HepG2 (cell line): ENCODE data around the gene S100A4. TPM values are rescaled to one million over a fixed set of nuclear protein-coding genes. Genes with fewer than 3 reads are reported as not detected.

Source experiments
- KDM3A ChIP-seq: IDR thresholded peaks from 2 replicates; pipeline ENCODE4 v1.6.1; 2018; ENCODE audit warnings: low read depth, missing compliant biosample characterization
- RFX1 ChIP-seq: fragments of 450-650 bp; IDR thresholded peaks from 2 replicates; pipeline ENCODE4 v1.6.1; 2017
- ZNF629 ChIP-seq: sonication (generic); formaldehyde crosslinking; conservative IDR thresholded peaks from 2 replicates; pipeline ENCODE4 v1.5.0; 2020; ENCODE audit warnings: missing genetic modification reagents
- polyA plus RNA-seq, 8 experiments: library from polyadenylated mRNA; depleted of rRNA in 3 of 8; stranded (reverse) in 7 of 8; unstranded in 1 of 8; fragments of >200 nt; fragmentation: Illumina TruSeq in 4 of 8; extraction: Trizol in 4 of 8; gene quantifications; 2 replicates each; pipeline versions ENCODE4 v1.2.1 to v1.2.3, GENCODE V29; 2011 to 2016; ENCODE audit warnings: low read depth in 4 of 8, missing spikeins in 1 of 8, mixed read lengths in 1 of 8; ENCODE audit not compliant: insufficient read depth in 1 of 8
- total RNA-seq, 5 experiments: library from RNA; depleted of rRNA; stranded (reverse); fragments of >200 nt; fragmentation: Illumina TruSeq; extraction: Trizol; gene quantifications; 2 replicates each; pipeline ENCODE4 v1.2.3, GENCODE V29; 2016; ENCODE audit warnings: low read depth in 1 of 5
- TF ChIP-seq, protein P1 (sequence below): sonication (generic); formaldehyde crosslinking; IDR thresholded peaks from 2 replicates; pipeline ENCODE4 v1.4.0; 2020; ENCODE audit warnings: mild to moderate bottlenecking, missing genetic modification reagents, borderline replicate concordance
- TF ChIP-seq, protein P2 (sequence below): sonication (generic); formaldehyde crosslinking; IDR thresholded peaks from 2 replicates; pipeline ENCODE4 v1.4.0; 2020; ENCODE audit warnings: missing genetic modification reagents, borderline replicate concordance
- TF ChIP-seq, protein P3 (sequence below): sonication (generic); formaldehyde crosslinking; IDR thresholded peaks from 2 replicates; pipeline ENCODE4 v1.4.0; 2020; ENCODE audit warnings: mild to moderate bottlenecking, missing genetic modification reagents
- TF ChIP-seq, protein P4 (sequence below): sonication (generic); formaldehyde crosslinking; IDR thresholded peaks from 2 replicates; pipeline ENCODE4 v1.5.1; 2020; ENCODE audit warnings: missing genetic modification reagents, mild to moderate bottlenecking, borderline replicate concordance

S100A4 gene
- total and polyA plus RNA-seq, 2 of the 13 experiments (the other 11 are each of a cell fraction or from before 2014, with no cell fraction given), result 12.9 to 20.2 TPM

DNA sequence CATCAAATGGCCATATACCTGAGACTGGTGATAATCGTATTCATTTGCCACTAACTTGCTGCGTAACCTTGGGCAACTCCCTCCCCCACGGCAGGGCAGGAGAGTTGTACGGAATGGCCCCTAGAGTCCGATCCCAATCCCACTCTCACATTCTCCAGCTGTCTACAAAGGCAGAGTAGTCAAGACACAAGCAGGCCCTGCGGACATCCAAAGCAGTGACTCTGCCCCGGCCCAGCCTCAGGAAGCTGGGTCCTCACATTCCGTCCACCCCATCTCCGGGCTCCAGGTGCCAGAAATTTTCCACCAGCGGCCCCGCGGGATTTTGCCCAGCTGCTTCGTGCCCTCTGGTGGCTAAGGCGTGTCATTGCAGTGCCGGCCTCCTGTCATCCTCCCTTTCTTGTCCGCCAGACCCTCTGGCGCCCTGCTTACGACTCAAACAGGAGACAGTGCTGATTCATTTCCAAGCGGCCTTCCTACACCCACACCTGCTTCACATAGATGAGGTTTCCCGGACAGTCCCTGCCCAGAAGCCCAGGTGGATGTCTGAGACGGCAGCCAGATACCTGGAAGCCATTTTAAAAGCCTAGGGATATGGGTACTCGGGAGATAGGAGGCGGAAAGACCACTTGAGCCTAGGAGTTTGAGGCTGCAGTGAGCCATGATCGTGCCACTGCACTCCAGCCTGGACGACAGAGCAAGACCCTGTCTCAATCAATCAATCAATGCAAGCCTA, 22.9 kb upstream of the S100A4 start (continued):
- TF ChIP-seq, protein P1, sequence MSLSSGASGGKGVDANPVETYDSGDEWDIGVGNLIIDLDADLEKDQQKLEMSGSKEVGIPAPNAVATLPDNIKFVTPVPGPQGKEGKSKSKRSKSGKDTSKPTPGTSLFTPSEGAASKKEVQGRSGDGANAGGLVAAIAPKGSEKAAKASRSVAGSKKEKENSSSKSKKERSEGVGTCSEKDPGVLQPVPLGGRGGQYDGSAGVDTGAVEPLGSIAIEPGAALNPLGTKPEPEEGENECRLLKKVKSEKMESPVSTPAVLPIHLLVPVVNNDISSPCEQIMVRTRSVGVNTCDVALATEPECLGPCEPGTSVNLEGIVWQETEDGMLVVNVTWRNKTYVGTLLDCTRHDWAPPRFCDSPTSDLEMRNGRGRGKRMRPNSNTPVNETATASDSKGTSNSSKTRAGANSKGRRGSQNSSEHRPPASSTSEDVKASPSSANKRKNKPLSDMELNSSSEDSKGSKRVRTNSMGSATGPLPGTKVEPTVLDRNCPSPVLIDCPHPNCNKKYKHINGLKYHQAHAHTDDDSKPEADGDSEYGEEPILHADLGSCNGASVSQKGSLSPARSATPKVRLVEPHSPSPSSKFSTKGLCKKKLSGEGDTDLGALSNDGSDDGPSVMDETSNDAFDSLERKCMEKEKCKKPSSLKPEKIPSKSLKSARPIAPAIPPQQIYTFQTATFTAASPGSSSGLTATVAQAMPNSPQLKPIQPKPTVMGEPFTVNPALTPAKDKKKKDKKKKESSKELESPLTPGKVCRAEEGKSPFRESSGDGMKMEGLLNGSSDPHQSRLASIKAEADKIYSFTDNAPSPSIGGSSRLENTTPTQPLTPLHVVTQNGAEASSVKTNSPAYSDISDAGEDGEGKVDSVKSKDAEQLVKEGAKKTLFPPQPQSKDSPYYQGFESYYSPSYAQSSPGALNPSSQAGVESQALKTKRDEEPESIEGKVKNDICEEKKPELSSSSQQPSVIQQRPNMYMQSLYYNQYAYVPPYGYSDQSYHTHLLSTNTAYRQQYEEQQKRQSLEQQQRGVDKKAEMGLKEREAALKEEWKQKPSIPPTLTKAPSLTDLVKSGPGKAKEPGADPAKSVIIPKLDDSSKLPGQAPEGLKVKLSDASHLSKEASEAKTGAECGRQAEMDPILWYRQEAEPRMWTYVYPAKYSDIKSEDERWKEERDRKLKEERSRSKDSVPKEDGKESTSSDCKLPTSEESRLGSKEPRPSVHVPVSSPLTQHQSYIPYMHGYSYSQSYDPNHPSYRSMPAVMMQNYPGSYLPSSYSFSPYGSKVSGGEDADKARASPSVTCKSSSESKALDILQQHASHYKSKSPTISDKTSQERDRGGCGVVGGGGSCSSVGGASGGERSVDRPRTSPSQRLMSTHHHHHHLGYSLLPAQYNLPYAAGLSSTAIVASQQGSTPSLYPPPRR (CRISPR knock-in tag), result no peak
- TF ChIP-seq, protein P2, sequence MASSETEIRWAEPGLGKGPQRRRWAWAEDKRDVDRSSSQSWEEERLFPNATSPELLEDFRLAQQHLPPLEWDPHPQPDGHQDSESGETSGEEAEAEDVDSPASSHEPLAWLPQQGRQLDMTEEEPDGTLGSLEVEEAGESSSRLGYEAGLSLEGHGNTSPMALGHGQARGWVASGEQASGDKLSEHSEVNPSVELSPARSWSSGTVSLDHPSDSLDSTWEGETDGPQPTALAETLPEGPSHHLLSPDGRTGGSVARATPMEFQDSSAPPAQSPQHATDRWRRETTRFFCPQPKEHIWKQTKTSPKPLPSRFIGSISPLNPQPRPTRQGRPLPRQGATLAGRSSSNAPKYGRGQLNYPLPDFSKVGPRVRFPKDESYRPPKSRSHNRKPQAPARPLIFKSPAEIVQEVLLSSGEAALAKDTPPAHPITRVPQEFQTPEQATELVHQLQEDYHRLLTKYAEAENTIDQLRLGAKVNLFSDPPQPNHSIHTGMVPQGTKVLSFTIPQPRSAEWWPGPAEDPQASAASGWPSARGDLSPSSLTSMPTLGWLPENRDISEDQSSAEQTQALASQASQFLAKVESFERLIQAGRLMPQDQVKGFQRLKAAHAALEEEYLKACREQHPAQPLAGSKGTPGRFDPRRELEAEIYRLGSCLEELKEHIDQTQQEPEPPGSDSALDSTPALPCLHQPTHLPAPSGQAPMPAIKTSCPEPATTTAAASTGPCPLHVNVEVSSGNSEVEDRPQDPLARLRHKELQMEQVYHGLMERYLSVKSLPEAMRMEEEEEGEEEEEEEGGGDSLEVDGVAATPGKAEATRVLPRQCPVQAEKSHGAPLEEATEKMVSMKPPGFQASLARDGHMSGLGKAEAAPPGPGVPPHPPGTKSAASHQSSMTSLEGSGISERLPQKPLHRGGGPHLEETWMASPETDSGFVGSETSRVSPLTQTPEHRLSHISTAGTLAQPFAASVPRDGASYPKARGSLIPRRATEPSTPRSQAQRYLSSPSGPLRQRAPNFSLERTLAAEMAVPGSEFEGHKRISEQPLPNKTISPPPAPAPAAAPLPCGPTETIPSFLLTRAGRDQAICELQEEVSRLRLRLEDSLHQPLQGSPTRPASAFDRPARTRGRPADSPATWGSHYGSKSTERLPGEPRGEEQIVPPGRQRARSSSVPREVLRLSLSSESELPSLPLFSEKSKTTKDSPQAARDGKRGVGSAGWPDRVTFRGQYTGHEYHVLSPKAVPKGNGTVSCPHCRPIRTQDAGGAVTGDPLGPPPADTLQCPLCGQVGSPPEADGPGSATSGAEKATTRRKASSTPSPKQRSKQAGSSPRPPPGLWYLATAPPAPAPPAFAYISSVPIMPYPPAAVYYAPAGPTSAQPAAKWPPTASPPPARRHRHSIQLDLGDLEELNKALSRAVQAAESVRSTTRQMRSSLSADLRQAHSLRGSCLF (CRISPR knock-in tag), result no peak
- TF ChIP-seq, protein P3, sequence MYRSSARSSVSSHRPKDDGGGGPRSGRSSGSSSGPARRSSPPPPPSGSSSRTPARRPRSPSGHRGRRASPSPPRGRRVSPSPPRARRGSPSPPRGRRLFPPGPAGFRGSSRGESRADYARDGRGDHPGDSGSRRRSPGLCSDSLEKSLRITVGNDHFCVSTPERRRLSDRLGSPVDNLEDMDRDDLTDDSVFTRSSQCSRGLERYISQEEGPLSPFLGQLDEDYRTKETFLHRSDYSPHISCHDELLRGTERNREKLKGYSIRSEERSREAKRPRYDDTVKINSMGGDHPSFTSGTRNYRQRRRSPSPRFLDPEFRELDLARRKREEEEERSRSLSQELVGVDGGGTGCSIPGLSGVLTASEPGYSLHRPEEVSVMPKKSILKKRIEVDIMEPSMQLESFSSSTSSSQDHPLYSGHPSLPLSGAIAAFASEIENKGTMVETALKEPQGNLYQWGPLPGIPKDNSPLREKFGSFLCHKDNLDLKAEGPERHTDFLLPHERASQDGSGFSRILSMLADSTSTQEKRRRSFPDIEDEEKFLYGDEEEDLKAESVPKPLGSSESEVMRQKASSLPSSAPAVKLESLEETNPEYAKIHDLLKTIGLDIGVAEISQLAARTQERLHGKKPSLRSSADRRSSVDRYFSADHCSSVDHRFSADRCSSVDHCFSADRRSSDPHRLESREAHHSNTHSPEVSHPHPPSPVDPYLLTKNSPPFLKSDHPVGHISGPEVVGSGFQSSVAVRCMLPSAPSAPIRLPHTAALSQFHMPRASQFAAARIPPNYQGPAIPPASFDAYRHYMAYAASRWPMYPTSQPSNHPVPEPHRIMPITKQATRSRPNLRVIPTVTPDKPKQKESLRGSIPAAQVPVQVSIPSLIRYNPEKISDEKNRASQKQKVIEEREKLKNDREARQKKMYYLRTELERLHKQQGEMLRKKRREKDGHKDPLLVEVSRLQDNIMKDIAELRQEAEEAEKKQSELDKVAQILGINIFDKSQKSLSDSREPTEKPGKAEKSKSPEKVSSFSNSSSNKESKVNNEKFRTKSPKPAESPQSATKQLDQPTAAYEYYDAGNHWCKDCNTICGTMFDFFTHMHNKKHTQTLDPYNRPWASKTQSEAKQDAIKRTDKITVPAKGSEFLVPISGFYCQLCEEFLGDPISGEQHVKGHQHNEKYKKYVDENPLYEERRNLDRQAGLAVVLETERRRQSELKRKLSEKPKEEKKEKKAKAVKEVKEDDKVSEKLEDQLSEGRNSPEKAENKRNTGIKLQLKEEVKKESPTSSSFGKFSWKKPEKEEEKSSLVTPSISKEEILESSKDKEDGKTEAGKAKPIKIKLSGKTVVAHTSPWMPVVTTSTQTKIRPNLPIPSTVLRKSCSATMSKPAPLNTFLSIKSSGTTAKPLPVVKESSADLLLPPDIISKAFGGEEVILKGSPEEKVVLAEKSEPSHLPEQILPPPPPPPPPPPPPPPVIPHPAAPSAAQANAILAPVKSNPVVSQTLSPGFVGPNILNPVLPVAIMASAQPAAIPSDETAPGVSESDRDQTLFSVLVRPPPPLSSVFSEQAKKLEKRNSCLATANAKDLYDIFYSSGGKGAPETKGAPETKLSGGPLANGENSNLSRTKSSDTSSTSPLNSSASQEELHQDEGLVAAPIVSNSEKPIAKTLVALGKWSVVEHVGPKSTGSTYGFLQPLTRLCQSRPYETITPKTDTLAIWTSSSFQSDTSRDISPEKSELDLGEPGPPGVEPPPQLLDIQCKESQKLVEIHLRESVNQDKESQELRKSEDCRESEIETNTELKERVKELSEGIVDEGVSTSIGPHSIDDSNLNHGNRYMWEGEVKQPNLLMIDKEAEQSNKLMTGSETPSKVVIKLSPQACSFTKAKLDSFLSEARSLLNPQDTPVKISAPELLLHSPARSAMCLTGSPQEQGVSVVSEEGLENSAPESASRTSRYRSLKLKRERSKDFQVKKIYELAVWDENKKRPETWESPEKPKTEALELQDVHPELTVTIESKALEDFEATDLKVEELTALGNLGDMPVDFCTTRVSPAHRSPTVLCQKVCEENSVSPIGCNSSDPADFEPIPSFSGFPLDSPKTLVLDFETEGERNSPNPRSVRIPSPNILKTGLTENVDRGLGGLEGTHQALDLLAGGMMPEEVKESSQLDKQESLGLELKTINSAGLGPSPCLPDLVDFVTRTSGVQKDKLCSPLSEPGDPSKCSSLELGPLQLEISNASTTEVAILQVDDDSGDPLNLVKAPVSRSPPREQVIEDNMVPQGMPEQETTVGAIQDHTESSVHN, result no peak; the same call in 1 of the 2 replicates
- TF ChIP-seq ZNF629 (CRISPR knock-in tag), result no peak
- TF ChIP-seq RFX1, result no peak
- TF ChIP-seq KDM3A (CRISPR knock-in tag), result peak; percentile 84; the same call in 1 of the 2 replicates
- TF ChIP-seq, protein P4, sequence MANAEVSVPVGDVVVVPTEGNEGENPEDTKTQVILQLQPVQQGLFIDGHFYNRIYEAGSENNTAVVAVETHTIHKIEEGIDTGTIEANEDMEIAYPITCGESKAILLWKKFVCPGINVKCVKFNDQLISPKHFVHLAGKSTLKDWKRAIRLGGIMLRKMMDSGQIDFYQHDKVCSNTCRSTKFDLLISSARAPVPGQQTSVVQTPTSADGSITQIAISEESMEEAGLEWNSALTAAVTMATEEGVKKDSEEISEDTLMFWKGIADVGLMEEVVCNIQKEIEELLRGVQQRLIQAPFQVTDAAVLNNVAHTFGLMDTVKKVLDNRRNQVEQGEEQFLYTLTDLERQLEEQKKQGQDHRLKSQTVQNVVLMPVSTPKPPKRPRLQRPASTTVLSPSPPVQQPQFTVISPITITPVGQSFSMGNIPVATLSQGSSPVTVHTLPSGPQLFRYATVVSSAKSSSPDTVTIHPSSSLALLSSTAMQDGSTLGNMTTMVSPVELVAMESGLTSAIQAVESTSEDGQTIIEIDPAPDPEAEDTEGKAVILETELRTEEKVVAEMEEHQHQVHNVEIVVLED, result peak; percentile 37; the same call in 1 of the 2 replicates
